ENCODE data around the gene CWC27. TPM values are rescaled to one million over a fixed set of nuclear protein-coding genes. Genes with fewer than 3 reads are reported as not detected.

Gene CWC27
- total RNA-seq, 4 donors from 2014 or later: 8.8 to 38.1 (median 17.6) TPM

- TF ChIP-seq CTCF (IDR thresholded peaks at IDR 0.05): no peak
- no peaks in the 10 kb centered on the region for H3K27me3 ChIP-seq
- H3K4me3 ChIP-seq: no peak overlapping the region
- H3K36me3 ChIP-seq: peaks cover 0 to 40% (median 0%) of the 10 kb centered on the region in 3 donors
- no peak overlapping the region for H3K27ac ChIP-seq
- WGBS, 2 donors: 46 to 52% methylated on average over 2 of the region's 2 CpGs
- H3K9me3 ChIP-seq: no peaks in the 10 kb centered on the region
- DNase-seq (ENCODE audit: low spot score in 2 of 2): peak in 1 of 2 donors; percentile 5
- H3K4me1 ChIP-seq: no peaks in the 10 kb centered on the region
Observed at GRCh38 chr5:64971513-64971912, 202.8 kb downstream of the CWC27 start.

GRCh38 chr5:64971990-64972389 lies 203.3 kb downstream of the CWC27 start:
- no peak overlapping the region for H3K27ac ChIP-seq
- no peaks in the 10 kb centered on the region for H3K4me1 ChIP-seq
- H3K27me3 ChIP-seq: no peaks in the 10 kb centered on the region
- no peaks in the 10 kb centered on the region for H3K9me3 ChIP-seq
- H3K4me3 ChIP-seq: no peak overlapping the region
- 91 to 96% methylated on average over 3 of the region's 3 CpGs for WGBS, 2 donors
- TF ChIP-seq POLR2A (IDR thresholded peaks at IDR 0.05) (no peak), CTCF (IDR thresholded peaks at IDR 0.05) (no peak), EP300 (IDR thresholded peaks at IDR 0.05) (no peak)
- DNase-seq (ENCODE audit: low spot score in 2 of 2): no peak
- peaks cover 0 to 43% (median 0%) of the 10 kb centered on the region in 3 donors for H3K36me3 ChIP-seq

GRCh38 chr5:64972591-64972990 lies 203.9 kb downstream of the CWC27 start:
- no peak overlapping the region for H3K27ac ChIP-seq
- H3K4me3 ChIP-seq: no peak overlapping the region
- H3K27me3 ChIP-seq: no peaks in the 10 kb centered on the region
- H3K4me1 ChIP-seq: no peaks in the 10 kb centered on the region
- TF ChIP-seq POLR2A (IDR thresholded peaks at IDR 0.05) (no peak), CTCF (IDR thresholded peaks at IDR 0.05) (no peak), EP300 (IDR thresholded peaks at IDR 0.05) (no peak)
- peaks cover 0 to 45% (median 0%) of the 10 kb centered on the region in 3 donors for H3K36me3 ChIP-seq
- no peak for DNase-seq (ENCODE audit: low spot score in 2 of 2)
- H3K9me3 ChIP-seq: no peaks in the 10 kb centered on the region

GRCh38 chr5:64973215-64973614 lies 204.5 kb downstream of the CWC27 start:
- DNase-seq (ENCODE audit: low spot score in 2 of 2): no peak
- Histone ChIP-seq H3K27ac (no peak overlapping the region), H3K4me3 (no peak overlapping the region), H3K36me3 (peaks cover 0 to 51% (median 0%) of the 10 kb centered on the region in 3 donors), H3K27me3 (no peaks in the 10 kb centered on the region), H3K9me3 (no peaks in the 10 kb centered on the region), H3K4me1 (no peaks in the 10 kb centered on the region)
- WGBS, 2 donors: 85 to 90% methylated on average over 2 of the region's 2 CpGs
- TF ChIP-seq POLR2A (IDR thresholded peaks at IDR 0.05) (no peak), EP300 (IDR thresholded peaks at IDR 0.05) (no peak), CTCF (IDR thresholded peaks at IDR 0.05) (no peak)

DNA sequence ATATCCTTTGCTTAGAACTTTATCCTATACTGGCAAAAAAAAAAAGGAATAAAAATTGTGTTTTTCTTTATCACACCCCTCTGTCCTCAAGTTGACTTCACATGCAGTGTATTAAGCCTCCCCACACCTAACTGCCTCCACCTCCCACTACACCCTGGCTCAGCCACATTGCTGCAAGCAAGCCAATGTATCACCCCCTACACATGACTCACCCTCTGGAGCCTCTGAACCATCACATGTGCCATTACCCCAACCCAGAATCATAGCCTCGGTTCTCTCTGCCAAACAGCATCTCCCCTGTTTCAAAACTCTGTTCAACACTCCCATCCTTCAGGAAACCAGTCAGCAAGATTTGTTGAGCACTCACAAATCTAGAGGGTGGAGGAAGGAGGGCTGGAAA lies 209.0 kb downstream of the CWC27 start:
- TF ChIP-seq POLR2A (IDR thresholded peaks at IDR 0.05) (no peak), CTCF (IDR thresholded peaks at IDR 0.05) (no peak), EP300 (IDR thresholded peaks at IDR 0.05) (no peak)
- WGBS, 2 donors: 79 to 90% methylated on average over 1 of the region's 1 CpG
- H3K27ac ChIP-seq: no peak overlapping the region
- no peaks in the 10 kb centered on the region for H3K9me3 ChIP-seq
- DNase-seq (ENCODE audit: low spot score in 2 of 2): no peak
- peaks cover 0 to 53% (median 0%) of the 10 kb centered on the region in 3 donors for H3K36me3 ChIP-seq
- H3K4me1 ChIP-seq: no peaks in the 10 kb centered on the region
- H3K27me3 ChIP-seq: no peaks in the 10 kb centered on the region
- no peak overlapping the region for H3K4me3 ChIP-seq
